H1 (cell line): Measurements from ENCODE around the gene CFAP44. TPM values are rescaled to one million over a fixed set of nuclear protein-coding genes. Genes with fewer than 3 reads are reported as not detected.

Experiments used
- ASH2L ChIP-seq: fragments of 200-600, 300-600 bp; sonication (generic); IDR thresholded peaks from one replicate; pipeline ENCODE4 v1.7.1; 2017; ENCODE audit warnings: low read length
- ATF2 ChIP-seq: IDR thresholded peaks from 2 replicates; pipeline ENCODE4 v1.6.1; 2012; ENCODE audit warnings: low read length, inconsistent platforms
- CTCF ChIP-seq, 3 experiments: IDR thresholded peaks; 1 replicate in 2 of 3; 2 replicates in 1 of 3; pipeline versions ENCODE4 v1.5.1 to v1.6.1; 2011; ENCODE audit warnings: low read length in 3 of 3, mild to moderate bottlenecking in 3 of 3, inconsistent platforms in 2 of 3, low read depth in 1 of 3, moderate library complexity in 1 of 3; ENCODE audit not compliant: insufficient read depth in 1 of 3; ENCODE audit errors: control extremely low read depth in 1 of 3
- EP300 ChIP-seq, 2 experiments: IDR thresholded peaks; 1 replicate in 1 of 2; 2 replicates in 1 of 2; pipeline ENCODE4 v1.6.1; 2011 to 2012; ENCODE audit warnings: low read depth in 2 of 2, low read length in 2 of 2, mild to moderate bottlenecking in 2 of 2, borderline replicate concordance in 1 of 2, inconsistent platforms in 1 of 2, moderate library complexity in 1 of 2
- EZH2 ChIP-seq: fragments of 200-600 bp; sonication (generic); IDR thresholded peaks from 2 replicates; pipeline ENCODE4 v1.7.1; 2012; ENCODE audit warnings: low read depth, mild to moderate bottlenecking, moderate library complexity, low read length, inconsistent platforms; ENCODE audit not compliant: severe bottlenecking
- KDM1A ChIP-seq: fragments of 200-600, 300-600 bp; sonication (generic); IDR thresholded peaks from 2 replicates; pipeline ENCODE4 v1.7.1; 2016; ENCODE audit warnings: mild to moderate bottlenecking, low read length, borderline replicate concordance
- NRF1 ChIP-seq: IDR thresholded peaks from 2 replicates; pipeline ENCODE4 v1.6.1; 2011; ENCODE audit warnings: mild to moderate bottlenecking, low read depth, low read length, improper control_type of control experiment
- POLR2AphosphoS5 ChIP-seq: IDR thresholded peaks from 2 replicates; pipeline ENCODE4 v1.6.1; 2011; ENCODE audit warnings: low read depth, low read length
- RNF2 ChIP-seq: fragments of 200-900, 300-1000 bp; sonication (generic); IDR thresholded peaks from 2 replicates; pipeline ENCODE4 v1.7.1; 2016; ENCODE audit warnings: borderline replicate concordance, low read depth, mild to moderate bottlenecking, antibody characterized with exemption, low read length; ENCODE audit not compliant: poor library complexity, severe bottlenecking; ENCODE audit errors: missing control alignments
- SAP30 ChIP-seq: fragments of 300-600 bp; sonication (generic); IDR thresholded peaks from 2 replicates; pipeline ENCODE4 v1.7.1; 2012; ENCODE audit warnings: low read length, moderate library complexity, mild to moderate bottlenecking, inconsistent platforms; ENCODE audit not compliant: insufficient read depth, insufficient replicate concordance
- SIN3A ChIP-seq, 2 experiments: IDR thresholded peaks in 1 of 2; conservative IDR thresholded peaks in 1 of 2; 2 replicates each; pipeline ENCODE4 v1.6.1; 2011 to 2012; ENCODE audit warnings: low read length in 2 of 2, improper control_type of control experiment in 1 of 2, low read depth in 1 of 2, mild to moderate bottlenecking in 1 of 2
- SUZ12 ChIP-seq: fragments of 200-600 bp; sonication (generic); IDR thresholded peaks from 2 replicates; pipeline ENCODE4 v1.6.1; 2012; ENCODE audit warnings: mild to moderate bottlenecking, inconsistent platforms, low read length, moderate library complexity, mixed read lengths
- TEAD4 ChIP-seq: IDR thresholded peaks from 2 replicates; pipeline ENCODE4 v1.6.1; 2012; ENCODE audit warnings: low read depth, low read length, inconsistent platforms, mixed read lengths
- USF2 ChIP-seq: IDR thresholded peaks from 2 replicates; pipeline ENCODE4 v1.6.1; 2011; ENCODE audit warnings: low read length, improper control_type of control experiment
- YY1 ChIP-seq: IDR thresholded peaks from 2 replicates; pipeline ENCODE4 v1.6.1; 2011; ENCODE audit warnings: low read depth, mild to moderate bottlenecking, low read length
- polyA plus RNA-seq, 7 experiments: library from polyadenylated mRNA; depleted of rRNA in 3 of 7; stranded (reverse) in 5 of 7; unstranded in 2 of 7; fragments of >200 nt in 5 of 7; fragments of 200-250 nt in 2 of 7; gene quantifications; 1 replicate in 5 of 7; 2 replicates in 1 of 7; 4 replicates in 1 of 7; pipeline versions ENCODE4 v1.2.1 to v1.2.3, GENCODE V29; 2011 to 2013; ENCODE audit warnings: missing spikeins in 2 of 7, mixed read lengths in 2 of 7
- total RNA-seq: library from RNA; stranded (reverse); fragmentation: NEBNext Ultra II Directional; extraction: Animal tissue kit (Norgen Biotek cat#: 25700); gene quantifications from 2 replicates; pipeline ENCODE4 v1.2.1, GENCODE V29; 2021

CFAP44 gene
- total and polyA plus RNA-seq, 2 of the 8 experiments (the other 6 are each of a cell fraction or from before 2014, with no cell fraction given): 0.45 to 0.60 TPM

- TF ChIP-seq NRF1: peak; percentile 88
- TF ChIP-seq RNF2: no peak
- TF ChIP-seq EZH2: no peak
- peak; percentile 54 for TF ChIP-seq ASH2L
- TF ChIP-seq USF2: no peak
- peak in 1 of 3 experiments; percentile 6; a peak in 1 of 4 replicates for TF ChIP-seq CTCF (IDR thresholded peaks at IDR 0.05; ENCODE audit: control extremely low read depth in 1 of 3, insufficient read depth in 1 of 3, low read depth in 1 of 3, low read length in 3 of 3)
- TF ChIP-seq POLR2AphosphoS5: 0 out of 2 replicates have a peak, but pooled peaks have one; percentile 27
- TF ChIP-seq EP300 (IDR thresholded peaks at IDR 0.05; ENCODE audit: borderline replicate concordance in 1 of 2, low read depth in 2 of 2, low read length in 2 of 2): no peak
- TF ChIP-seq KDM1A: peak; percentile 34; the same call in 1 of the 2 replicates
- TF ChIP-seq ATF2: no peak
- no peak for TF ChIP-seq SUZ12
- TF ChIP-seq SAP30: no peak
- TF ChIP-seq SIN3A (conservative IDR thresholded peaks at IDR 0.05 in 1 of 2, IDR thresholded peaks at IDR 0.05 in 1 of 2; ENCODE audit: low read depth in 1 of 2, low read length in 2 of 2): peak in 1 of 2 experiments; percentile 52; a peak in 1 of 4 replicates
- no peak for TF ChIP-seq YY1
- no peak for TF ChIP-seq TEAD4
- TF ChIP-seq, all 59 proteins: peak for 7
Measured at GRCh38 chr3:113441051-113441770, at the start of gene CFAP44 (continued).
